Ureter (tissue), 1 donor: ENCODE data around the gene MED6. TPM values are rescaled to one million over a fixed set of nuclear protein-coding genes. Genes with fewer than 3 reads are reported as not detected.

Source experiments
- DNase-seq: peaks from one replicate; pipeline ENCODE4 v3.0.0-alpha.2; 2020; ENCODE audit warnings: low spot score
- total RNA-seq: library from RNA; stranded (reverse); gene quantifications from one replicate; pipeline ENCODE4 v1.2.4, GENCODE V29; 2023
- donor health status: DM: yes; HTN: yes; CAD: no.

MED6 gene
- 37.7 TPM for total RNA-seq

DNA sequence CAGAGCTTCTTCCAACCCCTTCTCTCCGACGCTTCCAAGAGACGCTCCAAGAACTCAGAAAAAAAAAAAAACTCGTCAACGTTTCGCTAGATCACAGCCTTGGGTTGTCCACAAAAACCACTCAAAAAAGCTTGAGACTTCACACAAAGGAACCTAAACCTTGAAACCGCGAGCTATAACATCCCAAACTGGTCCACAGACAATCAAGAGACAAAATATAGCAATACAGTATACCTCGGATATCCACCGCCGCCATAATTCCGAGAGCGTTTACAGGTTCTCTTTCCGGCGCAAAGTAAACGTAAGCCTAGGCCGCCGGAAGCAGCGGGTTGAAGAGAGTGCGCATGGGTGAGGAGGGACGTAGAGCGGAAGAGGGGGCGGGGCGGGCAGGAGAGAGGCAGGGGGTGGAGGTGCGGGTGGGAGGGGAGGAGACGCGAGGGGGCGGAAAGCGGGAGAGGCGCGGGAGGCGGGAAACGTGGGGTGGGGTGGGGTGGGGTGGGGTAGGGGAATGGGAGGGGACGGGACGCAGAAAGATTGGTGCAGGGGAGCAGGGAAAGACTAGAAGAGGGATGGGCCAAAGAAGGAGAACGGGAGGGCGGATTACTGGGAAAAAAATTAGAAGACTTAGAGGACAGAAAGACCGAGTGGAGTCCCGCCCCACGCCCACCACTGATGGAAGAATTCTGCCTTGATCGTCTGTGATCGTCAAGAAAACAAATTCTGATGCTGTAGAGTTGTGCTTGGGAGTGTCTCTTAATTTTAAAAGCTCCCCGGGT is at the start of gene MED6:
Gene MED6, minus strand, starts transcription at position 274 of the 776 bp plus-strand sequence. Its CDS starts 18 bp downstream, at position 256.
- peak; percentile 96 for DNase-seq

DNA sequence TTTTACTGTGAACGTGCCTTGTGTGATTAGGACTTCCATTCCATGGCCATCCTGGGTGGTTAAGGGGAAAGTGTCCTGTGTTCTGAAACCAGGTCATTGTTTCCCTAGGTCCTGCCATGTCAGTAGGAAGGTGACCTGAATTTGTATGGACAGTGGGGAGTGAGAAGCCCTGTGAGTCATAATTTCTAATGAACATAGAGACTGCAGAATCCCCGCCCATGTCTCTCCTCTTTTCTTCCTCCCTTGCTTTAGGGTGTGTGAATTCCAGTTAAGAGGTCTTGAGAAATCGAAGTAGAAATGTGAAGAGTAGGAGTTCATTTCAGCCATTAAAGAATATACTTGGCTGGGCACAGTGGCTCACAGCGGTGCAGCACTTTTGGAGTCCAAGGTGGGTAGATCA is 49.3 kb upstream of the MED6 start:
- no peak for DNase-seq

DNA sequence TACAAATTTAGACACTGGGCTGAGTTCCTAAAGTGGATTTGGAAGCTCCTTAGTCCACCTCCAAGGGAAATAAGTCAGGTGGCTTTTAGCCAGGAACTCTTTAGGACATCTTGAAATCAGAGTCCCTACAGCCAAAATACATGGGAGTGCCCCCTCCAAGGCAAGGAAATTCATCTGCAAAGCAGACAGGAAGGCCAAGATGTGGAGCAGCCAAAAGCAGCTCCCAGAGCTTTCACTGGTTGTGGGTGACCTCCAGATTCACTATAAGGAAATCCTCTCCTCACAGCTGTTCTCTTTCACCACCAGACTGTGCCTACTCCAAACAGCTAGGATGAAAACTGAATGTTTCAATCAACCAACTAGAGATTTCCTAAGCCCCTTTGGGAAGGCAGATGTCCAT is 47.9 kb upstream of the MED6 start:
- no peak for DNase-seq

DNA sequence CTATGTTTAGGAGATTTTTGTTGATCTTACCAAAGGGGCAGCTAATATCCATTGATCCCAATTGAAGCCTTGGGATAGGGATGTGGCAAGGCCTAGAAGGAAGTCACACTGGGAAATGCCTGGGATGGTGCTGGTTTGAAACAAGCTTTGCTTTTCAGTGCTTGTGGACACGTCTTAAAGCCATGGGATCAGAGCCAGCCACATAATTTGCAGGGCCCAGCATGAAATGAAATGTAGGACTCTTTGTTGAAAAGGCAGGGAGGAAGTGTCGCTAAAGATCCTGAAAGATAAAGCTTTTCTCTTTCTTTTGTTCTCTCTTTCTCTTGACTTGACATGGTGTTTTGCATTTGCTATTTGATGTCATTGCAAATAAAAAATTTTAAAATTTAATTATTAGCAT is 46.2 kb upstream of the MED6 start:
- no peak for DNase-seq

- no peak for DNase-seq
These were observed 45.4 kb upstream of the MED6 start for GRCh38 chr14:70645892-70646291.

GRCh38 chr14:70643967-70644366 is 43.5 kb upstream of the MED6 start:
- no peak for DNase-seq

DNA sequence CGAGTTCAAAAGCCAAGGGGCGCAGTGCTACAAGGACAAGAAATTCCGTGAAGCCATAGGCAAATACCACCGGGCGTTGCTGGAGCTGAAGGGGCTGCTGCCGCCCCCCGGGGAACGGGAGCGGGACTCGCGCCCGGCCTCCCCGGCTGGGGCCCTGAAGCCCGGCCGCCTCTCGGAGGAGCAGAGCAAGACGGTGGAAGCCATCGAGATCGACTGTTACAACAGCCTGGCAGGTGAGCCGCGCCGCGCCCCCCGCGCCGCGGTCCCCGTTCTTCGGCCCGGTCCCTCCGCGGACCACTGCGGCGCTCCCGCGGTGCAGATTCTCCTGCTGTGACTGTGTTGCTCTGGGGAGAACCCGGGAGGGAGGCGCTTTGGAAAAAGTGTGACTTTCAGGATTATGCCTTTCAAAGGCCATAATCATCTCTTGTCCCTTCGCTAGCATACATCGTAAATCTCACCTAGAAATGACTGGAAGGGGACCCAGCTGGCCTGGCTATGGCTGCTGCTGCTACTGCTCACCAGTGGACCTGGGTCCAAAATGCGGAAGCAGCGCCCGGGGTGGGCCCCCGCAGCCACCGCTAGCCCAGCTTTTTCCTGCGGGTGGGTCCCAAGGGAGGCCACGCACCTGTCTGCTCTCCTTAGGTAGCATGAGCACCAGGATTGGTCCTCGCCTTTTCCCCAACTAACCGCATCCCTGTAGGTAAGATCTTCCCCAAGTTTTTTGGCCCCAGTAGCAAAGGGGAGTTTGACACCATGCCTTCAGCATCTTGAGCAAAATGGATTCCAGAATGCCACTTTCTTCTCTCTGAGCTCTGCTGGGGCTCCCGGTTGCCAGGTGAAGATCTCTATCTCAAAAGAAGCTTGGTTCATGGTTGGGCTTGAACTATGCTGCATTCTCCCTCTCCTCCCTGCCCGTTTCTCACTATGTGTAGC is 42.1 kb upstream of the MED6 start:
- no peak for DNase-seq

DNA sequence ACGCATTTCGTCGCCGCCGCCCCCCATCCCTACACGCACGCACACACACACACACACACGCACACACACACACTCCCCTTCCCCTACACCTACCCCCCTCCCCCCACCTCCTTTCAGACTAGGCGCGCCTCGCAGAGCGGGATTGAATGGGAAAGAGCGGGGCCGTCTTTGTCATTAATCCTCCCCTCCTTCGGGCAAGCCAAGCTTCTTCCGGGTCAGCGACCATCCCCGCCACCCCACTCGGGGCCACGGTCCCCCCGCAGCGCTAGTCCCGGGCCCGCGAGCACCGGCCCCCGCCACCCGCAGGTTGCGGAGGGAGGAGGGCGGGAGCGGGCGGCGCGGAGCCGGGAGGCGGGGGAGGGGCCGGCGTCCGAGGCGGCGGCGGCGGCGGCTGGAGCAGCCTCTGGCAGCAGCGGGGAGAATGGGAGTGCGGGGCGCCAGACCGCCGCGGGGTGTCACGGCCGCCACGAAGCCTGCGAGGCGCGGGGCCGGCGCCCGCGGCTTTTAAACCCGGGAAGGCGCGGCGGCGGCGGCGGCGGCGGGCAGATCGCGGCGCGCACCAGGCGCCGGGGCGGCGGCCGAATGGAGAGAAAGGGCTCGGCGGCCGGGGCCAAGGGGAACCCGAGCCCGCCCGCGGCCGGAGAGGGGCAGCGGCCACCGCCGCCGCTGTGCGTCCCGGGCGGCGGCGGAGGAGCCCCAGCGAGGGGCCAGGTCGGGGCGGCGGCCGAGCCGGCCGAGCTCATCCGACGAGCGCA is 41.3 kb upstream of the MED6 start, which contains the start of gene TTC9:
Gene TTC9, plus strand, starts transcription at position 369 of the 755 bp plus-strand sequence. Its CDS starts 214 bp downstream, at position 583.
- no peak for DNase-seq

GRCh38 chr14:70640938-70641547 is 40.6 kb upstream of the MED6 start:
- DNase-seq = no peak

DNA sequence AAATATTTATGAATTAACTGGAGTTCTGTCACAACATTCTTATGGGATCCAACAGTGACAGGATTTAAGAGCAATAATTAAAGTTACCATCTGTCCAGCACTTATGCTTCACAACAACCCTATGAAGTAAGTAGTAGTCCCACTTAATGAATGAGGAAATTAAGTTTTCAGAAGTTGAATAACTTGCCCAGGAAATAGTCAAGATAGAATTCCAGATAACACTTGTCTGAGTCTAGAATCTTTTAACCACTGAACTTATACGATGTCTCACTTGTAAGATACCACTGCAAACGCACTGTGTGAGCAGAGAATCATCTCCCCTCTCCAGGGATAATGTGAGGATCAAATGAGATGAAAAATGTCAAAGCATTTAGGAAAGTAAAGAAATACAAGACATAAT is 38.0 kb upstream of the MED6 start:
- DNase-seq = no peak

DNA sequence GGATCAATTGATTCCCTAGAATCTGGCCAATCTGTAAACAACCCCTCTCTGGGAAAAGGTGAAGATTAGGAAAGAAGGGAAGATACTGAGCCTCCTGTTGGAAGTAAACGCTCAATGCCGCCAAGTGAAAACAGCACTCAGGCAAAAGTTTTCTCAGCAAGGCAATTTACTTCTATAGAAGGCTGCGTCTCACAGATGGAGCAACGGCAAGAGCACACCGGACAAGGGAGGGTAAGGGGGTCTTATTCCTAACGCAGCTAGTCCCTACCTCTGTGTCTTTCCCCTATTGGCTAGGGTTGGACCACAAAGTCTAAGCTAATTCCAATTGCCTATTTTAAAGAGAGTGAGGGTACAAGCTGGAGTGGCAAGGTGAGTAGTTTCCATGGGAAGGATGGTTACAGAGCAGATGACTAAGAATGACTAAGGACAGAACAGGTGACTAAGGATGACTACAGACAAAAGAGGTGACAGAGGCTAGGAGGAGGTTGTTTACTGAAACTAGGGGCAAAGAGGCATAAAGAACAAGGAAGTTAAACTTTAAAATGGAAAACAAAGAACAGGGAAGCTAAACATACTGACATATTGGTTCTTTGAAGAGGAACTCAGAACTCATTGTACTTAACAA is 35.6 kb upstream of the MED6 start:
- DNase-seq = no peak

DNA sequence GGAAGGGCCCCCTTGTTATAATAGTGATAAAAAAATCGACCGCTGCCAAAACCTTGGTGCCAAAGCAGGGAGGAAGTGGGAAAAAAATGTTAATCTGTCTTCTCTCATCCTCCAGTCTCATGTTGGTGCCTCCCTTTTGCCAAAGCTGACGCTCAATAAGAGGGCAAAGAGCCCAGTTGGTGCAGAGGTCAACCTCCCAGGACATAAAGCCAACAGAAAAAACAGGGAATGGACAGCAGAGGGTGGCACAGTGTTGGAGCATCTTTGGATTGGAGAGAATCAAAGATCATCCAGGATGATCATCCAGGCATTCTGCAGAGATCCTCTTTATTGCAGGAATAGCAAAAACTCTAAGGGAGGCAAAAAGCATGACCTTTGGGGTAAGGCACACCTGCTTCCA is 31.5 kb upstream of the MED6 start:
- DNase-seq = no peak

GRCh38 chr14:70624972-70625371 is 24.5 kb upstream of the MED6 start:
- DNase-seq = no peak

DNA sequence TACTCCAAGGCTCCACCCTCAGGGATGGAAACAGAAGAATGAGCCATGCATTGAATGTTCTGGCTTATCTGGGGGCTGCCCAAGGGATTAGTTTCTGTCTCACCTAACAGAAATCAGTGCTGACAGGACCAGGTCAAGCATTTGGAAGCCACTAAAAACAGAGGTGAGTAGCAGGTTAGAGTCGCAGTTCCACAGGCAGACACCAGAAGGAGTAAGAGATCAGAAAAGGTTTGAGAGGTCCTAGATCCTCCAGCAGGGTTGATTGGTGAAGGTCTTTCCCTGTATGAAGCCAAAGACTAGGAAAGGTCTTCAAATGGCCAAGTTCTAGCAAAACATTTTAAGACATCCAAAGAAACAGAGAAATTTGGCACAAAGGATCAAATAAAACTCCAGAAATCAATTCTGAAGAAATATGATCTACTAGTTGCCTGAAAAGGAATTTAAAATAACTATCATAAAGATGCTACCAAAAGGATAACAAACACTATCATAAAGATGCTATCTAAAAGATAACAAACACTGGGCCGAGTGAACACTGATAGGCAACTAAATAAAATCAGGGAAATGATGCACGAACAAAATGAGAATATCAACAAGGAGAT is 21.8 kb upstream of the MED6 start:
- peak; percentile 45 for DNase-seq

GRCh38 chr14:70619708-70620107 is 19.3 kb upstream of the MED6 start:
- DNase-seq = no peak

- DNase-seq = no peak
These were observed 17.9 kb upstream of the MED6 start for GRCh38 chr14:70618314-70618713.

- DNase-seq = no peak
These were observed 16.2 kb upstream of the MED6 start for GRCh38 chr14:70616646-70617045.

DNA sequence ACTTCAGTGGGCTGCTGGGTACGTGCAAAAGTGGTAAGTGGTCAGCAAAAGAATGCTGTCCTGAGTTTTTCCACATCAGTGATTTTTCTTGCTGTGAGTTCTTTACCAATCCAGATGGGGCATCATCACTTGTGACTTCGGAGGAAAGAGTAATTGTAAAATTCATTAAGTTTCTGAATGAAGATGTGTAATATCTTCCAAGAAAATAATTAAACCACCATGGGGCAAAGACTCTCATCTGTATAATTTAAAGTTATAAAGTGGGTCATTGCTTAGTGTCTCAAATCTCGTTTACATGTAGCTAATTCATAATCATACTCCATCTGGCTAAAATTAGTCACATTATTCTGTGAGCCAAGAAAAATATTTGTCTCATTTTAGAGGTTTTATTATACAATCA is 10.8 kb upstream of the MED6 start:
- DNase-seq = no peak

DNA sequence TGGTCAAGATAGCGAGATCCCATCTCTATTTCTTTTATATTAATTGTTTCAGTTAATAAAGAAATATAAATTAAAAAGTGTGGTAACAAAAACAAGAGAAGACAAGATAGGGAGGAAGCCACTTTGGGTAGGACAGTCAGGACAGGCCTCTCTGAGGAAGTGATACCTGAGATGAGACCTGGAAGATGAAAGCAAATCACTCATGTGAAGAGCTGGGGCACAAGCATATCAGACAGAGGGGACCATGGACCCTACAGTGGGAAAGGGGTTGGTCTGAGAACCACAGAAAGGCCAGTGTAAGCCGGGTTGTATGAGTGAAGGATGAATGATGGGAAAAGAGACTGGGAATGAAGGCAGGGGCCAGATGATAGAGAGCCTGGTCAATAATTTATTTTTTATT is 1.8 kb upstream of the MED6 start:
- no peak for DNase-seq

DNA sequence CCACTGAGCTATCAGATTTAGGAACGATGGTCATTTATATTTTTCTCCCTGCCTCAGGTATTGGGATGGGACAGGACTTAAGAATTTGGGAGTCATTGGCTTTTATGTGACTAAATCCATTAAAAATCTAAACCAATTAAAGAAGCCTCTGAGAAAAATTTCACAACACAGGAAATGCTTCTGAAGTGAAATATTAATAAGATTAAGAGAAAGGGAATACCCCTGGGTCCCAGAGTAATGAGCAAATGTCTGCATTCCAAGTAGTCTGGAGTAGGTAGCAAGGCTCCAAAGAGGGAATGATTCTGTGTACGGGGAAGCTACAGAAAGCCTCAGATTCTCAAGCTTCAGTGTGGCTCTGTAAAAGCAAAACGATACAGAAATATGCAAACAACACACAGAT is 707 bp upstream of the MED6 start:
- DNase-seq = no peak

- DNase-seq = no peak
These were observed 1.1 kb downstream of the MED6 start for GRCh38 chr14:70599345-70599744.
